CD4-positive, CD25-positive, alpha-beta regulatory T cell (primary cell): ENCODE measurements around the gene MMP3. TPM values are rescaled to one million over a fixed set of nuclear protein-coding genes. Genes with fewer than 3 reads are reported as not detected.
"Not testable (repeated sequence)": the region's sequence is repeated elsewhere in the genome, so short reads cannot be mapped to it uniquely, and the experiment has no call there.

Source experiments
- ATAC-seq, 2 donors: fragments of 150-1000 bp; cut with Tn5 transposase; one replicate each; pipeline ENCODE4 v1.10.0; 2021; ENCODE audit warnings: low read depth in 2 of 2, moderate number of reproducible peaks in 2 of 2, moderate library complexity in 1 of 2
- DNase-seq, 3 donors: peaks; one replicate each; pipeline versions ENCODE4 v3.0.0 to v3.0.0-alpha.2; 2012 to 2022; ENCODE audit warnings: mixed read lengths in 1 of 3
- H3K27ac ChIP-seq: one replicate; pipeline ENCODE4 v1.7.0; 2013; ENCODE audit warnings: mild to moderate bottlenecking, low read length; ENCODE audit not compliant: insufficient read depth, poor library complexity, severe bottlenecking
- H3K27me3 ChIP-seq: one replicate; pipeline ENCODE4 v1.7.0; 2013; ENCODE audit warnings: low read length; ENCODE audit not compliant: control insufficient read depth, insufficient read depth
- H3K36me3 ChIP-seq: one replicate; pipeline ENCODE4 v1.7.0; 2013; ENCODE audit warnings: mild to moderate bottlenecking, low read length, moderate library complexity; ENCODE audit not compliant: control insufficient read depth, insufficient read depth
- H3K4me1 ChIP-seq: 2 replicates; pipeline ENCODE4 v1.7.0; 2013; ENCODE audit warnings: mild to moderate bottlenecking, low read length; ENCODE audit not compliant: insufficient read depth, control insufficient read depth, poor library complexity, severe bottlenecking
- H3K4me3 ChIP-seq: one replicate; pipeline ENCODE4 v1.7.0; 2013; ENCODE audit warnings: low read depth, mild to moderate bottlenecking, low read length, moderate library complexity
- H3K9me3 ChIP-seq, 2 experiments: 1 replicate in 1 of 2; 2 replicates in 1 of 2; pipeline ENCODE4 v1.7.0; 2013; ENCODE audit warnings: low read length in 2 of 2, mild to moderate bottlenecking in 1 of 2, moderate library complexity in 1 of 2; ENCODE audit not compliant: control insufficient read depth in 2 of 2
- H3K27ac Mint-ChIP-seq, 3 donors: one replicate each; pipeline ENCODE4 v1.8.0; 2020 to 2022; ENCODE audit warnings: mild to moderate bottlenecking in 3 of 3, mixed read lengths in 3 of 3, moderate library complexity in 2 of 3
- H3K27me3 Mint-ChIP-seq: one replicate; pipeline ENCODE4 v1.8.0; 2022; ENCODE audit warnings: mild to moderate bottlenecking, mixed read lengths
- H3K36me3 Mint-ChIP-seq: one replicate; pipeline ENCODE4 v1.8.0; 2020; ENCODE audit warnings: mixed read lengths
- H3K4me1 Mint-ChIP-seq, 4 donors: one replicate each; pipeline ENCODE4 v1.8.0; 2020 to 2022; ENCODE audit warnings: mixed read lengths in 4 of 4, mild to moderate bottlenecking in 1 of 4
- H3K4me3 Mint-ChIP-seq, 4 donors: one replicate each; pipeline ENCODE4 v1.8.0; 2020 to 2022; ENCODE audit warnings: mild to moderate bottlenecking in 4 of 4, mixed read lengths in 4 of 4, moderate library complexity in 3 of 4
- H3K9me3 Mint-ChIP-seq, 7 donors: one replicate each; pipeline ENCODE4 v1.8.0; 2020 to 2022; ENCODE audit warnings: mixed read lengths in 7 of 7, mild to moderate bottlenecking in 3 of 7, moderate library complexity in 2 of 7
- polyA plus RNA-seq, 4 donors: library from polyadenylated mRNA; unstranded; fragments of 300-500 nt; fragmentation: Illumina TruSeq; gene quantifications; one replicate each; pipeline ENCODE4 v1.2.3, GENCODE V29; 2021
- total RNA-seq: library from RNA; stranded (reverse); gene quantifications from one replicate; pipeline ENCODE4 v1.2.3, GENCODE V29; 2022

Gene MMP3
- total and polyA plus RNA-seq, 5 donors from 2014 or later = not detected

DNA sequence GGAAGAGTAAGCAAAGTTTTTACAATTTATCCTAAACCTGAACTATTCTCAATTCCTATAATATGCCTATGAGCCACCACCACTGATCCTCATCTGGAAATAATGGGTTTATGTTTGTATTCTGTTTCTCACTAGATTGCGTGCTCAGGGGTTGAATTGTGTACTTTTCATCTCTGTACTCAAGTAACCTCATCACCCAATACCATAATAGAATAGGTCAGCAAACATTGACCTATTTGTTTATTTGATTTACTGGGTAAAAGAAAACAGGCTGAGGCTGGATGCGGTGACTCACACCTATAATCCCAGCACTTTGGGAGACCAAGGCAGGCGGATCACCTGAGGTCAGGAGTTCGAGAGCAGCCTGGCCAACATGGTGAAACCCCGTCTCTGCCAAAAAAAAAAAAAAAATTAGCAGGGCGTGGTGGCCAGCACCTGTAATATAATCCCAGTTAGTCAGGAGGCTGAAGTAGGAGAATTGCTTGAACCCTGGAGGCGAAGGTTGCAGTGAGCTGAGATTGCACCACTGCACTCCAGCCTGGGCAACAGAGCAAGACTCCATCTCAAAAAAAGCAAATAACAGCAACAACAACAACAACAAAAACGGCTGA, 26.1 kb upstream of the MMP3 start:
- not testable (repeated sequence) for H3K27ac Mint-ChIP-seq, H3K4me1 ChIP-seq, ATAC-seq, H3K36me3 ChIP-seq, DNase-seq, H3K4me3 Mint-ChIP-seq, H3K9me3 Mint-ChIP-seq, H3K4me3 ChIP-seq, H3K27ac ChIP-seq, H3K27me3 ChIP-seq, H3K36me3 Mint-ChIP-seq, H3K9me3 ChIP-seq, H3K4me1 Mint-ChIP-seq, H3K27me3 Mint-ChIP-seq

DNA sequence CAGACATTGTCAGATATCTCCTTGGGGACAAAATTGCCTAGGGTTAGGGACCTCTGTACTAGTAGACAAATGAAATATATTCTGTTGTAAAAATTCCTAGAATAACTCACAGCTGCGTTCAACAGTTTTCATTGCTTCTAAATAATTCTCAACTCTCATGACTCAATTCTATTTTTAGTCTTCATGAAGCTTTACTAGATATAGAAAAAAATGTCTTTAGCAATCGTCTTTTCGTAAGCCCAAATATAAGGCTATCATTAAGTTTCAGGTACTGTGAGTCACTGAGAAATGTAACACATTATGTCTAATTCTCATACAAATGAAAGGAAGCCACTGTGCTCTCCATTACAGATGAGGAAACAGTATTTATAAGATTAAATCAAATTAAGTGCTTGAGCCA, 24.9 kb upstream of the MMP3 start:
- ATAC-seq (no peak), DNase-seq (no peak)
- Histone ChIP-seq H3K27ac (no peak overlapping the region), H3K4me1 (no peaks in the 10 kb centered on the region), H3K36me3 (no peaks in the 10 kb centered on the region), H3K4me3 (no peak overlapping the region), H3K27me3 (no peaks in the 10 kb centered on the region), H3K9me3 (no peaks in the 10 kb centered on the region)
- Mint-ChIP-seq H3K27me3 (no peaks in the 10 kb centered on the region), H3K36me3 (no peaks in the 10 kb centered on the region), H3K4me3 (no peak overlapping the region), H3K9me3 (peaks cover 0 to 2% (median 0%) of the 10 kb centered on the region in 7 donors), H3K27ac (no peak overlapping the region), H3K4me1 (no peaks in the 10 kb centered on the region)

DNA sequence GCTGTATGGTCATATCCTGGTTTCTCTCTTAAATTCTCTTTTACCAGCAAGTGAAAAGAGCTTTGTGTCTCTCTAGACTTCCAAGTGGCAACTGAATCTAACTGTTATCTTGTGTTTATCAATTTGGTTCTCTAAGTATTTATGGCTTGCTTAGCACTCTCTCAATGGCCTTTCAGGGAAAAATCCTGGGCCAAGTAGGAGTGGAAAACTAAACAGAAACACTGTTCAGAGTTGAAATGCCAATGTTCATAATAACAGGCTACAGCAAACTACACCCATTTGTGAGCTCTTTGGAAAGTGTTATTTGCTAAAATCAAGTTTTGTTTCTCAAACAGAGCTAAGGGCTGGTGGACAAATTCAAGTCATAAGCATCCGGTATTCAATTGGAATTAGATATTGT, 21.3 kb upstream of the MMP3 start:
- no peaks in the 10 kb centered on the region for H3K9me3 ChIP-seq
- ATAC-seq (no peak), DNase-seq (no peak)
- no peak overlapping the region for H3K27ac ChIP-seq
- no peak overlapping the region for H3K4me3 ChIP-seq
- no peaks in the 10 kb centered on the region for H3K36me3 ChIP-seq
- H3K27me3 Mint-ChIP-seq = no peaks in the 10 kb centered on the region
- H3K4me1 ChIP-seq = no peaks in the 10 kb centered on the region
- H3K27me3 ChIP-seq = no peaks in the 10 kb centered on the region
- no peak overlapping the region for H3K27ac Mint-ChIP-seq
- H3K4me3 Mint-ChIP-seq = no peak overlapping the region
- no peaks in the 10 kb centered on the region for H3K4me1 Mint-ChIP-seq
- peaks cover 0 to 2% (median 0%) of the 10 kb centered on the region in 7 donors for H3K9me3 Mint-ChIP-seq
- no peaks in the 10 kb centered on the region for H3K36me3 Mint-ChIP-seq

DNA sequence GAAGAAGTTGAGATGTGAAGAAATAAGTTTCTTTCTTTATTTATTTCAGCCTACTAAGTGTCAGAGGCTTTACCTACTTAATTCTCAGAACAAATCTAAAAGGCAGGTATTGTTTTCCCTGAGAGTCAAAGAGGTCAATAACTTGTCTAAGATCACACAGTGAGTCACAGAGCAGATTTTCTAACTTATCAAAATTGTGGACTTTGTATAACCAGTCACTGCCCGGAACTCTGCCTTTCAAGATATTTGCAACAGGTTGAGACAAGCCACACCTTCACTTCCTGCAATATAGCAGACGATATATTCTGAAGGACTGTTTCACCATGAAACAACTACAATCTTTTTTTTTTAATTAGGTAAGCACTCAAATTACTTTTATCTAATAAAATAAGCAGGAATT, 10.5 kb upstream of the MMP3 start:
- Histone ChIP-seq H3K4me1 (no peaks in the 10 kb centered on the region), H3K9me3 (no peaks in the 10 kb centered on the region), H3K27ac (no peak overlapping the region), H3K27me3 (peaks cover 2% of the 10 kb centered on the region), H3K36me3 (no peaks in the 10 kb centered on the region), H3K4me3 (no peak overlapping the region)
- ATAC-seq (no peak), DNase-seq (no peak)
- H3K36me3 Mint-ChIP-seq = no peaks in the 10 kb centered on the region
- no peak overlapping the region for H3K4me3 Mint-ChIP-seq
- no peak overlapping the region for H3K27ac Mint-ChIP-seq
- H3K4me1 Mint-ChIP-seq = no peaks in the 10 kb centered on the region
- peaks cover 0 to 2% (median 0%) of the 10 kb centered on the region in 7 donors for H3K9me3 Mint-ChIP-seq
- peaks cover 7% of the 10 kb centered on the region for H3K27me3 Mint-ChIP-seq

DNA sequence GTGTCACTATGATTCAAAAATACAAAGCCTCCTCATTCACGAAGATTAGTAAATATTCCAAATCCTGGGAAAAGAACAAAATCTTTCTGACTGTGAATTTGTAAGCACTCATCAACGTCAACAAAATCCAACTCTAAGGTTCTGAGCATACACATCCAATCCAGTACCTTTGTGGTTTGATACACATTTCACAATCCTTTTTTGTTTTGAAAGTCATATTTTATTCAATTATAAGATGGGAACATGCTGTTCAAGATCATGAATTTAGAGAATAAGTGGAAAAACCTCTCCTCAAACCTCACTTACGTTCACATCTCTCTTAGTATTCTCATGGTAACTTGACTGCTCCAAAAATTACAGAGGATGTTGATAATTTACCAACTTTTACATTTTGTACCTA, 9.6 kb upstream of the MMP3 start:
- Mint-ChIP-seq H3K4me1 (no peaks in the 10 kb centered on the region), H3K36me3 (no peaks in the 10 kb centered on the region), H3K27me3 (peaks cover 7% of the 10 kb centered on the region), H3K27ac (no peak overlapping the region), H3K9me3 (peaks cover 0 to 2% (median 0%) of the 10 kb centered on the region in 7 donors), H3K4me3 (no peak overlapping the region)
- Histone ChIP-seq H3K27ac (no peak overlapping the region), H3K36me3 (no peaks in the 10 kb centered on the region), H3K27me3 (peaks cover 2% of the 10 kb centered on the region), H3K9me3 (no peaks in the 10 kb centered on the region), H3K4me1 (no peaks in the 10 kb centered on the region), H3K4me3 (no peak overlapping the region)
- ATAC-seq = no peak
- no peak for DNase-seq

DNA sequence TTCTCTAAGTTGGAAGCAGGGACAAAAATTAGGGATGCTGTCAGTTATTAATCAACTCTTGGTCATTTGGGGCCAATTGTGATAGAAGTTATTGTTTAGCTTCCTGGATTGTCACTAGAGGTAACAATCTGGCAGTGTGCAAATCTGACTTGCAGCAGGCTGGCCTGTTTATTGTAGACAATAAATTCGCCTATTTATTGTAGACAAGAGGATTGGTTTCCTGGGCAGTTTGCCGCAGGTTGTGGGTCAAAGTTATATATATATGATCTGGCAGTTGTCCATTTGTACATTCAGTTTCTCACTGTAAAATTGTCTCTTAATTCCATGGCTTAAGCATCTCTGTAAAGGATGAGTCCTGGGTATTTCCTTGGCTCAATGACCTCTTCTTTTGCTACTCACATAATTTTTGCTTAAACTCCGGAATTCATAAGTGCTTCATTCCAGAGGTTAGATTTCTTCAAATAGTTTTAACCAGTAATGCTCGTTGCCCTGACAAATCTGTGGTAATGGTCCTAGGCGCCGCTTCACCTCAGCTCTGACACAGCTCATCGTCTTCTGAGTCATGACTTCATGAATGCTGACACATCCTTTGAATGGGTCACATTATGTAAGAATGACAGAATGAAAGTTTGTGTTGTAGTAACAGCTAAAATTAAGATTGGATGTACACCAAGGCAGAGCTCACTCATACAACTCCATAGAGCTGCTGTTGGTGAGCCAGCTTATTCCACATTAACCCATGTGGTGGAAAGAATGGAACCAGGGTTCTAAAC, 7.8 kb upstream of the MMP3 start:
- Mint-ChIP-seq H3K27me3 (peaks cover 7% of the 10 kb centered on the region), H3K4me1 (no peaks in the 10 kb centered on the region), H3K4me3 (no peak overlapping the region), H3K9me3 (peaks cover 0 to 2% (median 0%) of the 10 kb centered on the region in 7 donors), H3K36me3 (no peaks in the 10 kb centered on the region), H3K27ac (no peak overlapping the region)
- Histone ChIP-seq H3K9me3 (no peaks in the 10 kb centered on the region), H3K36me3 (no peaks in the 10 kb centered on the region), H3K4me1 (no peaks in the 10 kb centered on the region), H3K27me3 (peaks cover 2% of the 10 kb centered on the region), H3K27ac (no peak overlapping the region), H3K4me3 (no peak overlapping the region)
- no peak for DNase-seq
- ATAC-seq = no peak

DNA sequence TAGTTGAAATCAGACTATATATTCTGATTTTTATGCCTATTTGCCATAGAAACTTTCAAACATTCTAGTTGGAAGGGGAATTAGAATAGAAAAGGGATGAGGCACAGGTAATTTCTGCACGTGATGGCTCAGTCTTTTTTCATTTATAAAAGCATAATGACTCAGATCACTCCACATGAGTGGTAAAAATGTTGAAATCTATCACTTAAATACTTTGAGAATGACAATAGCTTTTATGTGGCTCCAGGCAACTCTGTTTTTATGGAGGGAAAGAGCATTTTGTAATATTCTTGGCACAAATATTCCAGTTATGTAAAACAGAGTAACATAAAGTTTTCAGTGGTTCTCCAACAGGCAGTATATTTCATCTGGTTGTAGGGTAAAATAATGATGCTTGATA, 5.9 kb upstream of the MMP3 start:
- no peaks in the 10 kb centered on the region for H3K9me3 ChIP-seq
- no peak overlapping the region for H3K4me3 Mint-ChIP-seq
- H3K9me3 Mint-ChIP-seq = peaks cover 0 to 2% (median 0%) of the 10 kb centered on the region in 7 donors
- H3K27me3 ChIP-seq = peaks cover 2% of the 10 kb centered on the region
- H3K36me3 Mint-ChIP-seq = no peaks in the 10 kb centered on the region
- DNase-seq (no peak), ATAC-seq (no peak)
- H3K4me1 Mint-ChIP-seq = no peaks in the 10 kb centered on the region
- no peak overlapping the region for H3K27ac Mint-ChIP-seq
- peaks cover 7% of the 10 kb centered on the region for H3K27me3 Mint-ChIP-seq
- no peak overlapping the region for H3K27ac ChIP-seq
- H3K4me3 ChIP-seq = no peak overlapping the region
- H3K4me1 ChIP-seq = no peaks in the 10 kb centered on the region
- H3K36me3 ChIP-seq = no peaks in the 10 kb centered on the region

DNA sequence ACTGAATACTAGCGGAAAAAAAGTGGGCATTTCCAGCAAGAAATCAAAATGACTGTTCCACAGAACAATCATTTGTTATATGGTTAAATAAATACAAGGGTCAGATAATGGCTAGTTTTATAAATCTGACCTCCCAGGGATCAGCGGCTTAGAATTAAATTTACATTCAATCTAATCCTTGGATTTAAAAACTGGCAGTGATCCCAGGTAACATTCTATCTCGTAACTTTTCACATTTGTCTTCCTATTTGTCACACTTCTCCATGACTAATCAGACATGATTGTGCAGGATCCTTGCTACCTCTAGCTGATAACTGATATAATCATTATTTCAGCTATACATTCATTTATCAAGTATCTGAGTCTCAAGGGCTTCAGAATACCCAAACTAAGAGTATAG, 2.9 kb upstream of the MMP3 start:
- Histone ChIP-seq H3K9me3 (no peaks in the 10 kb centered on the region), H3K4me1 (no peaks in the 10 kb centered on the region), H3K36me3 (no peaks in the 10 kb centered on the region), H3K27ac (no peak overlapping the region), H3K4me3 (no peak overlapping the region), H3K27me3 (no peaks in the 10 kb centered on the region)
- no peaks in the 10 kb centered on the region for H3K9me3 Mint-ChIP-seq
- no peak for ATAC-seq
- no peak overlapping the region for H3K27ac Mint-ChIP-seq
- H3K27me3 Mint-ChIP-seq = no peaks in the 10 kb centered on the region
- H3K4me3 Mint-ChIP-seq = no peak overlapping the region
- no peaks in the 10 kb centered on the region for H3K4me1 Mint-ChIP-seq
- no peaks in the 10 kb centered on the region for H3K36me3 Mint-ChIP-seq
- DNase-seq = no peak
